Measurements from ENCODE around the gene TMEM139. TPM values are rescaled to one million over a fixed set of nuclear protein-coding genes. Genes with fewer than 3 reads are reported as not detected.

Gene TMEM139
- total and polyA plus RNA-seq, 10 of the 15 experiments (the other 5 are each of a cell fraction or from before 2014, with no cell fraction given) = 0.31 TPM; not detected in 9

DNA sequence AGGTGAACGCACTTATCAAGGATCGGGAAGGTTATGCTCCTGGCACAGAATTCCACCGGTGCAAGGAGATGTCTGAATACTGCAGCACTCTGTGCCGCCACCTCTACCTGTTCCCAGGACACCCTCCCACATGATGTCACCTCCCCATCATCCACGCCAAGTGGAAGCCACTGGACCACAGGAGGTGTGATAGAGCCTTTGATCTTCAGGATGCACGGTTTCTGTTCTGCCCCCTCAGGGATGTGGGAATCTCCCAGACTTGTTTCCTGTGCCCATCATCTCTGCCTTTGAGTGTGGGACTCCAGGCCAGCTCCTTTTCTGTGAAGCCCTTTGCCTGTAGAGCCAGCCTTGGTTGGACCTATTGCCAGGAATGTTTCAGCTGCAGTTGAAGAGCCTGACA lies 20.2 kb downstream of the TMEM139 start:
- ATAC-seq (no peak), FAIRE-seq (no peak), DNase-seq (ENCODE audit: low read depth, low spot score) (no peak)
- no peaks in the 10 kb centered on the region for H3K9me3 ChIP-seq (replicated peaks; ENCODE audit: control insufficient read depth, insufficient read depth, low read length)
- WGBS (ENCODE audit: insufficient coverage, insufficient replicate concordance, low lambda C conversion rate, missing lambda C conversion rate) = 77% methylated on average over 6 of the region's 6 CpGs
- intact Hi-C loops (cut with micrococcal nuclease; ENCODE audit: unreplicated experiment) (loop anchor here (1.0 to 5.0 kb wide), 2 partner anchors 65 to 77 kb away; partner anchors contain the start of gene ZYX), in situ Hi-C loops (cut with MboI) (no loop called here)
- peaks cover 22 to 39% of the 10 kb centered on the region in 2 experiments for H3K36me3 ChIP-seq (ENCODE audit: control insufficient read depth in 2 of 2, insufficient read depth in 2 of 2, low read length in 1 of 2)
- no peak overlapping the region for H3K9ac ChIP-seq (ENCODE audit: control insufficient read depth, insufficient read depth, low read length)
- H3K4me3 ChIP-seq = no peak overlapping the region
- no peaks in the 10 kb centered on the region for H3K27me3 ChIP-seq (replicated peaks in 1 of 2; ENCODE audit: control insufficient read depth in 2 of 2, insufficient read depth in 2 of 2, low read length in 1 of 2)
- ChIA-PET CTCF (interaction anchor here (0.6 to 4.1 kb wide), 8 partner anchors 9 to 521 kb away, joined by 3 to 34 read pairs (median 3); partner anchors contain the start of gene GSTK1), SMC1A (ENCODE audit: uncharacterized antibody, unreplicated experiment) (interaction anchor here (1.2 kb wide), 2 partner anchors 9 to 64 kb away, joined by 3 to 6 read pairs; no protein-coding TSS in a partner anchor), RAD21 (ENCODE audit: unreplicated experiment) (interaction anchor here (1.1 kb wide), 1 partner anchor 61 kb away, joined by 4 read pairs; no protein-coding TSS in a partner anchor), POLR2A (interaction anchor here (0.7 kb wide), 1 partner anchor 8 kb away, joined by 3 read pairs; no protein-coding TSS in a partner anchor)
- no peaks in the 10 kb centered on the region for H3K79me2 ChIP-seq (ENCODE audit: control insufficient read depth, insufficient read depth, low read length)
- no peak overlapping the region for H3K4me2 ChIP-seq (ENCODE audit: control insufficient read depth, insufficient read depth)
- no peak for TF ChIP-seq MTA2 (IDR thresholded peaks at IDR 0.05; ENCODE audit: low read depth)
- no peak for TF ChIP-seq SMARCA5 (IDR thresholded peaks at IDR 0.05)
- TF ChIP-seq RAD21 (IDR thresholded peaks at IDR 0.05; ENCODE audit: insufficient read depth, low read depth, low read length) = no peak
- TF ChIP-seq ZNF217 (IDR thresholded peaks at IDR 0.05) = no peak
- TF ChIP-seq, protein P1, sequence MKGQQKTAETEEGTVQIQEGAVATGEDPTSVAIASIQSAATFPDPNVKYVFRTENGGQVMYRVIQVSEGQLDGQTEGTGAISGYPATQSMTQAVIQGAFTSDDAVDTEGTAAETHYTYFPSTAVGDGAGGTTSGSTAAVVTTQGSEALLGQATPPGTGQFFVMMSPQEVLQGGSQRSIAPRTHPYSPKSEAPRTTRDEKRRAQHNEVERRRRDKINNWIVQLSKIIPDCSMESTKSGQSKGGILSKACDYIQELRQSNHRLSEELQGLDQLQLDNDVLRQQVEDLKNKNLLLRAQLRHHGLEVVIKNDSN (IDR thresholded peaks at IDR 0.05; ENCODE audit: borderline replicate concordance, extremely low read length, insufficient read depth, low read depth, low read length) = no peak
- no peak for TF ChIP-seq ZNF24 (IDR thresholded peaks at IDR 0.05)
- no peak for TF ChIP-seq IRF4 (IDR thresholded peaks at IDR 0.05; ENCODE audit: low read depth, low read length)
- H2AFZ ChIP-seq (ENCODE audit: control insufficient read depth, low read depth, low read length) = no peak overlapping the region
- BruUV-seq (replicated peaks) = no TSS peak
- H3K4me1 ChIP-seq (ENCODE audit: control insufficient read depth, insufficient read depth, low read length) = no peaks in the 10 kb centered on the region
- H4K20me1 ChIP-seq (ENCODE audit: control insufficient read depth, insufficient read depth) = no peaks in the 10 kb centered on the region
- no peak overlapping the region for H3K27ac ChIP-seq (ENCODE audit: control insufficient read depth, insufficient read depth)

Data from GM12878 (cell line).